Endometrial microvascular endothelial cells (primary cell): Measurements from ENCODE around the gene CRTC2. TPM values are rescaled to one million over a fixed set of nuclear protein-coding genes. Genes with fewer than 3 reads are reported as not detected.
"Not testable (repeated sequence)": the region's sequence is repeated elsewhere in the genome, so short reads cannot be mapped to it uniquely, and the experiment has no call there.

ENCODE experiments used
- in situ Hi-C: cut with HindIII; loops from 2 replicates; pipeline ENCODE4 v1.10.0; 2017; ENCODE audit warnings: low sequenced_read_pairs, low pct_unique_long_range_greater_than_20kb; ENCODE audit errors: inconsistent ontology term
- total RNA-seq: library from RNA; depleted of rRNA; stranded (reverse); fragments of >200 nt; gene quantifications from one replicate; pipeline ENCODE4 v1.2.3, GENCODE V29; 2015; ENCODE audit errors: inconsistent ontology term

Gene CRTC2
- total RNA-seq, 1 donor from 2014 or later, result 17.7 TPM

GRCh38 chr1:153916297-153916696, 42.1 kb downstream of the CRTC2 start:
- in situ Hi-C loops, result no loop called here

- in situ Hi-C loops, result no loop called here
Measured at GRCh38 chr1:153912349-153912748, 46.1 kb downstream of the CRTC2 start.

DNA sequence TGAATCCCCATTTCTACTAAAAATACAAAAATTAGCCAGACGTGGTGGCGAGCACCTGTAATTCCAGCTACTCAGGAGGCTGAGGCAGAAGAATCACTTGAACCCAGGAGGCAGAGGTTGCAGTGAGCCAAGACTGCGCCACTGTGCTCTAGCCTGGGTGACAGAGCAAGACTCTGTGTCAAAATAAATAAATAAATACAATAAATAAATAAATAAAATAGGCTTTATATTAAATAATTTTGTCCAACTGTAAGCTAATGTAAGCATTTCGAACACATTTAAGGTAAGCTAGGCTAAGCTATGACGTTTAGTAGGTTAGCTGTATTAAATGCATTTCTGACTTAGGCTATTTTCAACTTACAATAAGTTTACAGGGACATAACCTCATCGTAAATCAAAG, 47.9 kb downstream of the CRTC2 start:
- in situ Hi-C loops, result not testable (repeated sequence)

DNA sequence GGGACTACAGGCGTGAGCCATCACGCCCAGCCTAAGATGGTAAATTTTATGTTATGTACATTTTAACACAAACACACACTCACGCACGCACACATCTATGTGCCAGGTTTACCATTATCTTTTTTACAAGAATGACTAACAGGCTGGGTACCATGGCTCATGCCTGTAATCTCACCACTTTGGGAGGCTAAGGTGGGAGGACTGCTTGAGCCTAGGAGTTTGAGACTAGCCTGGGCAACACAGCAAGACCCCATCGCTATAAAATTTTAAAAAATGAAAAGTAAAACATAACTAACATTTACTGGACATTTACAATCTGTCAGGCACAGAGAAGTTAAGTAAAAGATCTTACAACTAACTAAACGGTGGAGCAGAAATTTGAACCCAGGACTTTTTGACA, 50.3 kb downstream of the CRTC2 start:
- in situ Hi-C loops, result no loop called here

GRCh38 chr1:153907134-153907533, 51.3 kb downstream of the CRTC2 start:
- in situ Hi-C loops, result no loop called here

- in situ Hi-C loops, result no loop called here
Measured at GRCh38 chr1:153906396-153906795, 52.0 kb downstream of the CRTC2 start.

GRCh38 chr1:153905908-153906307, 52.5 kb downstream of the CRTC2 start:
- in situ Hi-C loops, result not testable (repeated sequence)

DNA sequence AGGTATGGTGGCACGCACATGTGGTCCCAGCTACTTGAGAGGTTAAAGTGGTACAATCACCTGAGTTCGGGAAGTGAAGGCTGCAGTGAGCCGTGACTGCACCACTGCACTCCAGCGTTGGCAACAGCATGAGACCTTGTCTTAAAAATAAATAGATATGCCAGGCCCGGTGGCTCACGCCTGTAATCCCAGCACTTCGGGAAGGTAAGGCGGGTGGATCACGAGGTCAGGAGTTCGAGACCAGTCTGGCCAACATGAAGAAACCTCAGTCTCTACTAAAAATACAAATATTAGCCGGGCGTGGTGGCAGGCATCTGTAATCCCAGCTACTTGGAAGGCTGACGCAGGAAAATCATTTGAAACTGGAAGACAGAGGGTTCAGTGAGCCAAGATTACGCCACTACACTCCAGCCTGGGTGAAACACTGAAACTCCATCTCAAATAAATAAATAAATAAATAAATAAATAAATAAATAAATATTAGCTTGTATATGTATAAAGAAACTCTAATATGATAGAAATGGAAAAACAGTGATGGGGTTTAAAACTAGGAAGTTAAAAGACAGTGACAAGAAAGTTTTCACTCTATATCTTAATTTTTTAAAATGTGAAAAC, 54.5 kb downstream of the CRTC2 start:
- in situ Hi-C loops, result no loop called here

DNA sequence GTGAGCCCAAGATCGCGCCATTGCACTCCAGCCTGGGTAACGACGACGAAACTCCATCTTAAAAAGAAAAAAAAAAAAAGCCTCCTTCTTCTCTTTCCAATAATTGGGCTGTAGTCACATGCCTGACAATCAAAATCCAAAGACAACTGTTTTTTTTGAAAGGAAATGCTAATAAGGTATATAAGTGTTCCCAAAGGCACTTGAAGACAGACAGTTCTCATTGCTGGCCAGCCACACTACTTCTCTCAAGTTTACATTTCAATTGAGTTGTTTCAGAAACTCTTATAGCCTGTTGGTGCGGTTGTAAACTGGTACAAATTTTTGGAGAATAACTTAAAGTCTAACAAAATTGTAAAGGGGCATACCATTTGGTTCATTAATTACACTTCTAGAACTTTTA, 58.9 kb downstream of the CRTC2 start:
- in situ Hi-C loops, result no loop called here

Other genes with a start within 250 kb of the CRTC2 start
- 21.0 TPM for gene INTS3, start 230.6 kb downstream of the CRTC2 start, total RNA-seq
- 18.0 TPM for gene SLC27A3, start 183.2 kb downstream of the CRTC2 start, total RNA-seq
- gene GATAD2B, start 35.6 kb downstream of the CRTC2 start, total RNA-seq, result 7.4 TPM
- 15.6 TPM for gene DENND4B, start 11.9 kb downstream of the CRTC2 start, total RNA-seq
- gene SLC39A1, start 4.9 kb upstream of the CRTC2 start, total RNA-seq, result 108 TPM
- 6.0 TPM for gene CREB3L4, start 9.3 kb upstream of the CRTC2 start, total RNA-seq
- 221 TPM for gene JTB, start 19.1 kb upstream of the CRTC2 start, total RNA-seq
- gene RAB13, start 27.7 kb upstream of the CRTC2 start, total RNA-seq, result 39.7 TPM
- 940 TPM for gene RPS27, start 32.1 kb upstream of the CRTC2 start, total RNA-seq
- gene NUP210L, start 196.5 kb upstream of the CRTC2 start, total RNA-seq, result not detected
- gene TPM3, start 233.5 kb upstream of the CRTC2 start, total RNA-seq, result 973 TPM
- gene CFAP141, start 247.7 kb upstream of the CRTC2 start, total RNA-seq, result not detected